Measurements from ENCODE around the gene MT1M.
A peak's percentile ranks its signal among the peaks of the same experiment; 100 is the strongest.
"Not testable (repeated sequence)": the region's sequence is repeated elsewhere in the genome, so short reads cannot be mapped to it uniquely, and the experiment has no call there.

The MT1M gene

DNA sequence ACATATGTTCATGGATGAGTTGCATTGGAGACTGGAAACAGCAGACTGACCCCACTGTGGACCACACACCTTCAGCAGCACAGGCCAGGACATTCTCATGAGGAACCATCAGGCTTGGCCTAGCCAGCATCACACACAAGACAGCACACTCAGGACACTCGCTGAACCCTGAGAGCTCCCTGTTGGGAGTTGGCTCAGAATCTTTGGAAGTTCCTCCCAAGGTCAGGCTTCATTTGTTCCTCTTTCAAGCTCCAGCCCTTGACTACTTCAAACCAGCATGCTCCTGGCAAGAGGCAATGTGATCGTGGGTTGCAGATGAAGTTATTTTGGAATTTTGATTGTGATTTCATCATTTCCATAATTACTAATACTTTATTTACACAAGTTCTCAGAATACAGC is 39.2 kb downstream of the MT1M start:
- DNase-seq = not testable (repeated sequence)

DNA sequence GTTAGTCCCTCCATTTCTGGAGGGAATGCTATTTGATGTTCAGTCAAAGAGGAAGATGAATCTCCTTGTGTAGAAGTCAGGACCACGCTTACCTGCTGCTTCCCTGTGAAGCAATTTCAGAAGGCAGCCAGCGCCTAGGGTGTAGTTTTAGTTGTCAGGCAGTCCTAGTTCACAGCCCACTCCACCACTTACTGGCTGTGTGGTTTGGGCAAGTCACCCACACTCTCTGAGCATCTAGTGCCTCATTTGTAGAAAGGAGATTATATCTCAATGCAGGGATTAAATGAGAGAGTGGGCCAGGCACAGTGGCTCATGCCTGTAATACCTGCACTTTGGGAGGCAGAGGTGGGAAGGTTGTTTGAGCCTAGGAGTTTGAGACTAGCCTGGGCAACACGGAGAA is 39.7 kb downstream of the MT1M start:
- DNase-seq = not testable (repeated sequence)

DNA sequence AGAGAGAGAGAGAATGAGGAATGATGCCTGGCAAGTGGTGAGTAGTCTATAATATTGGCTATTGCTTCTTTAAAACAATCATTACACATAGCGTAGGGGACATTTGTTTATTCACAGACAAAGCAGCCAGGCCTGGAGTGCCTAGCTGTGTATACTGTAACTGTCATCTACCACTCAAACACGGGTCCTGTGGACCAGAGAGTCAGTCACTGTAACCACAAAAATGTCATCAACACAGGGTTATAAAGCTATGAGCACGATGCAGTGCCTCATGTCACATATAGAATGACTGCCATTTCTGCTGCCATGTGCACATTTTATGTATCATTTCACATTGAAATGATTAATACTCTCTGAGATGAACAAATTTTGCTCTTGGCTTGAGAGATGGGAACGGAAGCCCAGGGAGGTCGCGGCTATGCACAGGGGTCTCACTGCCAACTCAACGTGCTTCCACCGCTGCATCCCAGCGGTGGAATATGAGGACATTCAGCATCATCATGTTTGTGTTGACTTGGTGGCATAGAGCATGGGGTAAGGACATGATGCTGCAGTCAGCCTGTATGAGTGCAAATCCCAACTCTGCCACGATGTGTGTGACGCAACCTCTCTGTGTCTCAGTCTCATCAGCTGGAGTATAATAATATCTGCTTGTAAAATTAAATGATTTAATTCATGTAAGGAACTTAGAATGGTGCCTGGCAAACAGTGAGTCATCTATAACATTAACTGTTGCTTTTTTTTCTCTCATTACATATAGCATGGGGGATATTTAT is 40.5 kb downstream of the MT1M start:
- DNase-seq = no peak

DNA sequence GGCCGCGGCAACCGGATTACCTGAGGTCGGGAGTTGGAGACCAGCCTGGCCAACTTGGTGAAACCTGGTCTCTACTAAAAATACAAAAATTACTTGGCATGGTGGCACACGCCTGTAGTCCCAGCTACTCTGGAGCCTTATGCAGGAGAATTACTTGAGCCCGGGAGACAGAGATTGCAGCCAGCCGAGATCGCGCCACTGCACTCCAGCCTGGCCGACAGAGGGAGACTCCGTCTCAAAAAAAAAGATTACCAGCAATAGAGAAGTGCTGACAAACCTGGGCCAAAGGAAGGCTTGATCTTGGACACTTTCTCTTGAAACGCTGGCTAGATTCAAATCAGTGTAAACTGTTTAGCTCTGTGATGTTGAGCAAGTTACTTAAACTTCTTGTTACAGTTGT is 41.5 kb downstream of the MT1M start:
- DNase-seq = peak in 3 of 51 donors; percentile 6 to 22 (median 14)

DNA sequence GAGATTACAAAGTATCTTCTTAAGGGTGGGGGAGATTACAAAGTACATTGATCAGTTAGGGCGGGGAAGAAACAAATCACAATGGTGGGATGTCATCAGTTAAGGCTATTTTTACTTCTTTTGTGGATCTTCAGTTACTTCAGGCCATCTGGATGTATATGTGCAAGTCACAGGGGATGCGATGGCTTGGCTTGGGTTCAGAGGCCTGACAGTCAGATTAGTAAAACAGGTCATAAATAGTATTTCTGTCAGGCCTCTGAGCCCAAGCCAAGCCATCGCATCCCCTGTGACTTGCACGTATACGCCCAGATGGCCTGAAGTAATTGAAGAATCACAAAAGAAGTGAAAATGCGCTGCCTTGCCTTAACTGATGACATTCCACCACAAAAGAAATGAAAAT is 42.1 kb downstream of the MT1M start:
- not testable (repeated sequence) for DNase-seq

DNA sequence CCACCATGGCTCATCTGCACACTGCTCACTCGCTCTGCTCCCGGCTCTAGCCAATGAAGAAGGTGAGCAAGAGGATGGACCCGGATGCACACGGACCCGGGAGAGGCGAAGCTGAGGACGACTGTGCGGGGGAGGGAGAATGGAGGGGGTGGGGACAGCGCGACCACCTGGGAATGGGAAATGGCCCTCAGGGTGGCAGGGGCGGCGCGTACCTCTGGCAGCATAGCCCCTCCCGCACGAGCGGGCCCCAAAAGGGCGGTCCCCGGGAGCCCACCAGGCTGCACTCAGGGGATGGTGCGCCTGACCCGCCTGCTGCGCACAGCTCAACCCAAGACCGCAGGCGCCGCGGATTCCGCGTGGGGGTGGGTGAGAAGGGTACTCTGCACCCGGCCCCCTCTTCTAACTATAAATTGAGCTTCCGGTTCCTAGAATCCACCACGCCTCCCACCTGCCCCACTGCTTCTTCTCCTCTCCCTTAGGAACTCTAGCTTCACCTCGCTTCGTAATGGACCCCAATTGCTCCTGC is 43.3 kb downstream of the MT1M start:
- no peak for DNase-seq

DNA sequence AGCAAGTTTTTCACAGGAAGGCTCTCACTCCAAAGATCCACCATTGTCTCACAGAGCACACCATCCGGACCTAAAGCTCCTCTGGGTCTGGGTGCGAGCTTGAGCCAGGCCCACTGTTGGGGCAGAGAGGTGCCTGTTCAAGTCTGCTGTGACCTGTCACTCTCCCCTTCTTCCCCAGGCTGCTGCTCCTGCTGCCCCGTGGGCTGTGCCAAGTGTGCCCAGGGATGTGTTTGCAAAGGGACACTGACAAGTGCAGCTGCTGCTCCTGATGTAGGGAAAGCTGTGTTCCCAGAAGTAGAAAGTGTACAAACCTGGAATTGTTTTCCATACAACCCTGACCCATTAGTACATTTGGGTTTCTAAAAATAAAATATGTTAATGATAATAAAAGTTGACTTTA is 45.0 kb downstream of the MT1M start:
- no peak for DNase-seq

DNA sequence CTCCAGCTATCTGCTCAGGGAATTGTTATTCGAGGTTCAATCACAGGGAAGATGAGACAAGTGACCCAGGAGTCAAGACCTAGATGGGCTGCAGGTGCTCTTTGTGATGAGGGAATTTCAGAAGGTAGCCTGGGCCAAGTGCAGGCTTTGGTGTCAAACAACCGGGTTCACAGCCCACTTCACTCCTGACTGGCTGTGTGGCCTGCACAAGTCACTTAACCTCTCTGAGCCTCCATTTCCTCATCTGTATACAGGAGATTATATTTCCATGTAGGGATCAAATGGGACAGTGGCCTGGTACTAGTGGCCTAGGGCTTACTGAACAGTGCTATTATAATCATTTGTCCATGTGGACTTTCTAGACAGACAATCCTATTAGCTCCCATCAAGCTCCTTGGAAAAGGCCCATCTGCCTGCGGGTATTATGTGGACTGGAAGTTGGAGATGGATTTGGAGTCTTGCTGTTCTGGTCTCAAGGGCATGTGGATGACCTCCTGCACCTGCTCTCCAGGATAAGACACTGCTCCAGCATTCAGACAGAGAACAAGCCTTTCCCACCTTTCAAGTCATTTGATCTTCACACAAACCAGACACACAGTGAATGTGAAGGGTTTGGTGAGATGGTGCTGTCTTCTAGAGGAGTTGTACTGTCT is 46.7 kb downstream of the MT1M start:
- no peak for DNase-seq

DNA sequence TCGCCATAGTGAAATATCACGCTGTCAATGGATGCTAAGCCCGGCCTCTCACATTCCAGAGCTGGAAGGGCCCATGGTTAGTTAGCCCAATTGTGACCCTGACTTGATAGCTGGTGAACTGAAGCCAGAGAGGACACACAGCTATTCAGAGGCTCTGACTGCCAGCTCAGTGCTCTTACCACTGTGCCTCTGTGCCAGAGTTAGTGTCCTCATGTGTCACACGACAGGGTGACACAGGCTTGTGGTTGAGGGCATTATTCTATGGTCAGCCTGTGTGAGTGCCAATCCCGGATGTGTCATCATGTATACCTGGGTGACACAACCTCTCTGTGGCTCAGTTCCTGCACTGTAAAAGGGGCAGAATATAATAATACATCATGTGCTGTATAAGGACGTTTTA is 47.4 kb downstream of the MT1M start:
- no peak for DNase-seq

DNA sequence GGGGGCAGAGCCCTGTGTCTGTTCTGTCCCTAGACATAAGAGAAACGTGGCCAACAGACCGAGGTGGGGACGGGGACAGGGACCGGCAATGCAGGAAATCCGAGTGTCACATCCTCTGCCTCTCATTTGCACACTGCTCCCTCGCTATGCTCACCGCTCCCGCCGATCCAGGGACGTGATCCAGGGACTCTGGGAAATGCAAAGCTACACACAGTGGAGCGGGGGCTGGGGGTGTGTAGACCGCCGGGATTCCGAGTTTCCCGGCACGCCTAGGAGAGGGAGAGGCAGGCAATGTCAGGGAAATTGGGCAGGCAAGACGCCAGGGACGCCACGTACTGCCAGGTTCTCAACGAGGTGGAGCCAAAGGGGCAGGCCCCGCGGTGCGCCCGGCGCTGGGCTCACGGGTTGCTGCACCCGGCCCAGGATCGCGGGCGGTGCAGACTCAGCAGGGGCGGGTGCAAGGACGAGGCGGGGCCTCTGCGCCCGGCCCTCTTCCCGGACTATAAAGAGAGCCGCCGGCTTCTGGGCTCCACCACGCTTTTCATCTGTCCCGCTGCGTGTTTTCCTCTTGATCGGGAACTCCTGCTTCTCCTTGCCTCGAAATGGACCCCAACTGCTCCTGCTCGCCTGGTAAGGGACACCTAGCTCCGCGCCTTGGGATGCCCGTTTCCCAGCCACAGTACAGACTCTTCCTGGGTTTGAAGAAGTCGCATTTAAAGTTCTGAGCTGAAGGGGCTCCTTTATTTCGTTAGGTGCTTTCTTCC is 49.7 kb downstream of the MT1M start, which contains the start of gene MT1X:
Gene MT1X (plus strand): TSS at position 532 of the 764 bp plus-strand sequence. CDS start 71 bp downstream, at position 603.
- peak; percentile 28 to 92 (median 81) for DNase-seq

DNA sequence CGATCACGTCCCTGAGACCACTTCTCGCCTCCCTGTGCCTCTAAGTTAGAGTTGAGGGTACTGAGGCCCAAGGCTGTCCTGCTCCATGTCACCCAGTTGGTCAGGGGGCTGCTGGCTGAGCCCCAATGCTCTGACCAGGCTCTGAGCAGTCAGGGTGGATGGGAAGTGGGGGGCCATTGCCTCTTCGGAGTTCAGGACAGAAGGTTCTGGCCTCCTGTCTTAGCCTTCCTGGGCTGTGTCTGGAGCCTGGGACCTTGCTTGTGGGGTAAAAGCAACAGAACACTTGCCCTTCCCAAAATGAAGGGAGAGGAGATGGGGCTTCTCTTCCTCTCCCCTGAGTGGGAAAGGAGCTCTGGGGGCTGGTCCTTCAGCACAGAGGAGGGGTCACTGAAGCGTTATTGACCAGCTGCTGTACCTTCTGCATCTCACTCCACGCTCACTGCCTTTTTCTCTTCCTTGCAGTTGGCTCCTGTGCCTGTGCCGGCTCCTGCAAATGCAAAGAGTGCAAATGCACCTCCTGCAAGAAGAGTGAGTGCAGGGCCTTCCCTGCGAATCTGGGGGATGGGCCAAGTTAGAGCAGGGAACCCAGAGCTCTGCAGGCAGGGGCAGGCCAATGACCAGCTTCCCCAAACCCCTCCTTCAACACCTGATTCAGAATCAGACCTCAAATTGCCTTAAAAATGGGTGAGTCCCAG is 50.4 kb downstream of the MT1M start:
- peak in 2 of 51 donors; percentile 38 to 45 for DNase-seq
